GM21526 (cell line): ENCODE results near the gene SERPINB1.
A peak's percentile ranks its signal among the peaks of the same experiment; 100 is the strongest.
"Not testable (repeated sequence)": the region's sequence is repeated elsewhere in the genome, so short reads cannot be mapped to it uniquely, and the experiment has no call there.

Source experiments
- ATAC-seq: cut with Tn5 transposase; IDR thresholded peaks from one replicate; pipeline ENCODE4 v1.9.1; 2021; ENCODE audit warnings: moderate library complexity; ENCODE audit not compliant: unreplicated experiment, low FRiP score

The SERPINB1 gene

DNA sequence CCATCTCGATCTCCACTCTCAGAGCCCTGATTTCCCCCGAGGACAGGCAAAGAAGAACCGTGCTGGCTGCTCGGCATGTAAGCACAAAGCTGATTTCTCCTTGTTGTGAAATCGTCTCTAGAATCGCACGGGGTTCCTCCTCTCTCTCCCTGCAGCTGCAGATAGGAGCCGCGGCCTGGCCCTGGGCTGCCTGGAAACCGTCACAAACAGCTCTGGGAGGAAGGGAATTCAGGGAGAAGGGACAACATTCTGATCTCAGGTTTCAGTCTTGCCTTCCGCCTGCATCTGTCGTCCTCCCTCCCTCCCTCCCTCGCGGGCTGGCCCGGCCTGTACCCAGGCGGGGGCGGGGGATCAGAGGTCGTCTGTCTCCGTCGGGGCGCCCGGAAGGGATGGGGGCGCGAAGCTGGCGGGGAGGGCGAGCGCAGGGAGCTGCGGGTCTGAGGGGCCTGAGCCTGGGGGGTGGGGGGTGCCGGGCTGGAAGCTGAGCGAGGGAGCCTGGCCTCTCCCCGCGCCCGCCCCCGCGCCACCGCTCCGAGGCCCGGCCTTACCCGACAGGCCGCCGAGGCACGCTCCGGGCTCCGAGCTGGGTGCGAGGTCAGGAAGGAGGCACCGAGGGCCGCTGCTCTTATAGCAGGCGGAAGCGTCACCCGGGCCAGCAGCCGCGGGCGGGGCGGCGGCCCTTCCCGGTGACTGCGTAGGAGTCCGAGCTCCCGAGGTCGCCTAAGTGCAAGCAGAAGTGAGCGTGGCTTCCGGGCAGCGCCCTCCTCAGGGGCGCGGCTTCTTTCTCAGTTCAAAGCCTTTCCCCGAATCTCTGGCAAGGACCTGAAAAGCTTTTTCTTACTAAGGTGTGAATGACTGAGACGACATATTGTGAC, at the start of gene SERPINB1:
SERPINB1 (minus strand) TSS at position 600 of the 875 bp plus-strand sequence. CDS start 1,277 bp downstream, outside the sequence.
- peak; percentile 43 for ATAC-seq

DNA sequence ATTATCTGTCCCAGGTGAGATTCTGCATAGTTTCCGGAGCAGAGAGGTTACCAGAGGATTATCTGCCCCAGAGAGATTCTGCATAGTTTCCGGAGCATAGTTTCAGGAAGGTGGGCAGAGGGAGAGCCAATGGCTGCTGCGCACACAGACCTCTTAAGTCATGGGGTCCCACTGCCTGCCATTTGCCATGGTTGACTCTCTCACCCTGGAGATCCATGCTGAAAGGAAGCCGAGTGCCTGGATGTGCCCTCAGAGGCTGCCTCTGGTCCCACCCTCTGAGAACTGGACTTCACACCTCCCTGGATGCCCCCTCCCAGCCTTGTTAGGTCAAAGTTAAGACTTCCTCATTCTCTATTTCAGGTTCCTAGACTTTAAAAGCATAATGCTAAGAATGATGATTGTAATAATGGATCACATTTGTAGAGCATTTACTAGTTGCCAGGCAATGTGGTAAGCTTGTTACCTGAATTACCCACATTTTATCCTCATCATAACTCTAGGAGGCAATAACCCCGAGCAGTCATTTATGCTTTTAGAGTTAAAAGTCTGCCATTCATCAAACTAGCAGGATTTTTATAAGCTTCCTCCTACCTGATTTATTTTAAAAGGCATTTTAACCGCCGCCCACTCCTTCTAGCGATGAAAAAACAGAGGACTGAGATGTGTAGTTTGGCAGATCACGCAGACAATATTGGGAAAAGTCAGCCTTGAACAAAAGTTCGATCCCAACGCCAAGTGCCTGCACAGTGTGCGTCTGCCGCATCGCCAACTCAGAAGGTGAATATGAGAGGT, 49.5 kb upstream of the SERPINB1 start:
- no peak for ATAC-seq

DNA sequence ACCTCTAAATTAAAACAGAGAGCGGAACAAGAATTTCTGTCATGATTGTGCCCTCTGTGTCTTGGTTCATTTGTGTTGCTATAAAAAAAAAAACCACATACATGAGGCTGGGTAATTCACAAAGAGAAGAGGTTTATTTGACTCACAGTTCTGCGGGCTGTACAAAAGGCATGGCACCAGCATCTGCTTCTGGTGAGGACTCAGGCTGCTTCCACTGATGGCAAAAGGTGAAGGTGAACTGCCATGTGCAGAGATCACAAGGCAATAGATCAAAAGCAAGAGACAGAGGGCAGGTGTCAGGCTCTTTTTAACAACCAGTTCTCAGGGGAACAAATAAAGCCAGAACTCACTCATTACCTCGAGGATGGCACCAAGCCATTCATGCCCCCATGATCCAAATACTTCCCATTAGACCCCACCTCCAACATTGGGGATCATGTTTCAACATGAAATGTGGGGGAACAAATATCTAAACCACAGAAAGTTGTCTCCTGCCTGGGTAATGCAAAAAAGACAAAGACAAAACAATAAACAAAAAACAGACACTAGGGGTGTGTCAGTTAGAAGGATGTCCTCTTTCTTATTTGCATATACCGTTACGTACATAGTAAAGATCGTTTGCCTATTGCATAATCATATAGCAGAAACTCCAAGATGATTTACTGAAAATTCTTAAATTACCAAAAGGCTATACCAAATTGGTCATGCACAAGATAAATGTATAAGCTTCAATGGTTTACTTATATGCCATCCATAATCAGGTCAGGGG, 44.5 kb upstream of the SERPINB1 start:
- no peak for ATAC-seq

DNA sequence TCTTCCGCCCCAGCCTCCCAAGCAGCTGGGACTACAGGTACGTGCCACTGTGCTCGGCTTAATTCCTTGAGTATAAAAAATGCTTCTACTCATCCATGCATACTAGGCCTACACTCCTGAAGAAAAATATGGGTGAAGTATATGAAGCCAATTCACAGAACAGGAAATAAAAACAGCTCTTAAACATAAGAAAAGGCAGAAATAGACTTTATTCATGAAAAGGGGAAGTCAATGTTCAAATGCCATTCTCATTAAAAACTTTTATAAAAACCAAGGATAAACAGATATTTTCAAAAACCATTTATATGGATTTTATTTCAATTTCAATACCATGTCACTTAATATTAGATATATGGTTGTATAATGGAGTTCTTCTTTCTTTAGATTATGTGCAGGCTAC, 43.1 kb upstream of the SERPINB1 start:
- no peak for ATAC-seq

DNA sequence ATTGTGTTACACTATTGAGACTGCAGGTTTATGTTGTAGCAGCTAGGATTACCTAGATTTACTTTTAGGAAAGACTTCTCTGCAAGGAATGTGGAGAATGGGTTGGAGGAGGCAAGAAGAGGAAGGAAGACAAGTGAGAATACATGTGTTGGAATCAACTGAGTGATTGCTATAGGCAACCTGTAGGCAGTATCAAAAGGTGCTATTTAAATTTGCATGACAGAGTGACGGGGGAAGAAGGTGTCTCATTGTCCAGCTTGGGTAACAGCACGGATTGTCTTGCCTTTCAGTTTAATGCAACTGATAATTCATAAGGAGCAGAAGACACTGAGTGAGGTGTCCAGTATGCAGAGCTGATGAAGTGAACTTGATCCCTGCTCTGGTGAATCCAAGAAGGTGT, 42.0 kb upstream of the SERPINB1 start:
- ATAC-seq, result no peak

DNA sequence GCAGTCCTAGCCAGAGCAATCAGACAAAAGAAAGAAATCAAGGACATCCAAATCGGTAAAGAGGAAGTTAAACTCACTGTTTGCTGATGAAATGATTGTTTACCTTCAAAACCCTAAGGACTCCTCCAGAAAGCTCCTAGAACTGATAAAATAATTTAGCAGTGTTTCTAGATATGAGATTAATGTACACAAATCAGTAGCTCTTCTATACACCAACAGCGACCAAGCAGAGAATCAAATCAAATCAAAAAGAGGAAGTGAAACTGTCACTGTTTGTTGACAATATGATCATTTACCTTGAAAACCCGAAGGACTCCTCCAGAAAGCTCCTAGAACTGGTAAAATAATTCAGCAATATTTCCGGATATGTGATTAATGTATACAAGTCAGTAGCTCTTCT, 39.8 kb upstream of the SERPINB1 start:
- ATAC-seq, result no peak

DNA sequence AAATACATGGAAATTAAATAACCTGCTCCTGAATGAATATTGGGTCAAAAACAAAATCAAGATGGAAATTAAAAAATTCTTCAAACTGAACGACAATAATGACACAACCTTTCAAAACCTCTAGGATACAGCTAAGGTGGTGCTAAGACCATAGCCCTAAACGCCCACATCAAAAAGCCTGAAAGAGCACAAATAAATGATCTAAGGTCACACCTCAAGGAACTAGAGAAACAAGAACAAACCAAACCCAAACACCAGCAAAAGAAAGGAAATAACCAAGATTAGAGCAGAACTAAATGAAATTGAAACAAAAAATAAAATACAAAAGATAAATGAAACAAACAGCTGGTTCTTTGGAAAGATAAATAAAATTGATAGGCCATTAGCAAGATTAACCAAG, 38.5 kb upstream of the SERPINB1 start:
- ATAC-seq, result not testable (repeated sequence)

DNA sequence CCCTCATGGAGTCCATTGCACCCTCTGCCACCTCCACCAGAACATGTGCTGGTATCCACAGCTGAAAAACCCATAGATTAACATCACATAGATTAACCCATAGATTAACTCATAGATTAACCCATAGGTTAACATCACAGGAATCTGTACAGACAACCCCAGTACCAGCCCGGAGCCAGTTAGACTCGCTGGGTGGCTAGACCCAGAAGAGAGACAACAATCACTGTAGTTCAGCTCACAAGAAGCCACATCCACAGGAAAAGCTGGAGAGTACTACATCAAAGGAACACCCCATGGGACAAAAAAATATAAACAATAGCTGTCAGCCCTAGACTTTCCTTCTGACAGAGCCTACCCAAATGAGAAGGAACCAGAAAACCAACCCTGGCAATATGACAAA, 36.3 kb upstream of the SERPINB1 start:
- no peak for ATAC-seq

DNA sequence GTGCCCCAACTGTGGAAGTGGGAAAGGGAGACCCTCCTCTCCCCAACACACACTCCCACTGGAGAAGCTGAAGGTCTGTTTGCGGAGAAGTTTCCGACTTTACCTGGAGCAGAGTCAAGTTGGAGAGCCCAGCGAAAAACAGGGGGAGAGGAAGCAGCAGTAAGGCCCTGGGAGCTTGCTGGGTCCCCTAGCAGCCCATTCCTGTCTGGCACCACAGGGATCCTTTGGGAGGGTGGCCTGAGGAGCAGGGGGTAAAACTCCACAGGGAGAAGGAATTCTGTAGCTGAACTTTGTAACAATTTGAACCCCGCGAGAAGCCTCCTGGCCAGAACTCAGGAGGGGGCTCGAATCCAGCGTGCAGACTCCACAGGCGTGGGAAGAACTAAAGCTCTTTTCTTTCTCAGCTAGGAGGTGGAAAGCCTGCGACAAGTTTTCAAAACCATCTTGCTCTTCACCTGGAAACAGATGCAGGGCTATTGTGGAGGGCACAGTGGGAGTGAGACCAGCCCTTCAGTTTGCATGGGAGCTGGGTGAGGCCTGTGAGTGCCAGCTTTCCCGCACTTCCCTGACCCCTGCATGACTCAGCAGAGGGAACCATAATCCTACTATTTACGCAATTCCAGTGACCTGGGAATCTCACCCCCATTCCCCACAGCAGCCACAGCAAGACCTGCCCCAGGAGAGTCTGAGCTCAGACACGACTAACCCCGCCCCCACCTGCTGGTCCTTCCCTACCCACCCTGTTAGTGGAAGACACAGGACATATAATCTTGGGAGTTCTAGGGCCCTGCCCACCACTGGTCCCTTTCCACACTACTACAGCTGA, 35.6 kb upstream of the SERPINB1 start:
- no peak for ATAC-seq

DNA sequence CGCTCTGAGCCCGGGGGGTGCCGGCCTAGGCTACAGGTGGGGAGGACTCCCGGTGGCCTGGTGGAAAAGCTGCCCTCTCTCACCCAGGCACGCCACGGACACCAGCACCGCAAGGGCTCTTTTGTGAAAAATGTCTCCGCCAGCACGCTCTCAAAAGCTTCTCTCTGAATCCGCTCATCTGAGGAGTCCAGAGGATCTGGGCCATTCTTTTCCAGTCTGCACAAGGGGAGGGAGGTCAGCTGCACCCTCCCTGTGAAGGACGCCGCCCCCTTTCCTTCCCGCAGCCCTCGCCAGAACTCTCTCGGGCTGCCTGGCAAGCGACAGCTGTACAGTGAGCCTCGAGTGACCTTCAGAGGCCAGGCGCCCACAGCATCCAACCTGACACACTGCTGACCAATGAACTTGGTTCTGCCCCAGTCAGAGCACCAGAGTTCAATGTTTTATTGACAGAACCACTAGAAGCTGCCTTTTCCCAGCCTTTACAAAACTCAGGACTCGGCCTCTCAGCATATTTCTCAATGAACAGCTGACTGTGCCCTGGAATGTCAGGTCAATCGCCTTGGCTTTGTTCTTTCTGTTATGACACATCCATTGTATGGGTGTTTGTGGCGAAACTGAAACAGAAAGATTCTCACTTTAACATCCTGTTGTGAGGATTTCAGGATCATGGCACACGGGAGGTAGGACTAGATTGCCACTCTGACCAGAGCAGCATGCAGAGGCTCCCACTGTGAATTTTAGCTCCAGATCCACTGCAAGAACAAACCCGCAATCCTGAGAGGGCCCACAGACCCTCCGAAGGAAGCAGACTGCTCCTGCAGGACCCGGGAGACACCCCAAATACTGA, 34.8 kb upstream of the SERPINB1 start:
- no peak for ATAC-seq

DNA sequence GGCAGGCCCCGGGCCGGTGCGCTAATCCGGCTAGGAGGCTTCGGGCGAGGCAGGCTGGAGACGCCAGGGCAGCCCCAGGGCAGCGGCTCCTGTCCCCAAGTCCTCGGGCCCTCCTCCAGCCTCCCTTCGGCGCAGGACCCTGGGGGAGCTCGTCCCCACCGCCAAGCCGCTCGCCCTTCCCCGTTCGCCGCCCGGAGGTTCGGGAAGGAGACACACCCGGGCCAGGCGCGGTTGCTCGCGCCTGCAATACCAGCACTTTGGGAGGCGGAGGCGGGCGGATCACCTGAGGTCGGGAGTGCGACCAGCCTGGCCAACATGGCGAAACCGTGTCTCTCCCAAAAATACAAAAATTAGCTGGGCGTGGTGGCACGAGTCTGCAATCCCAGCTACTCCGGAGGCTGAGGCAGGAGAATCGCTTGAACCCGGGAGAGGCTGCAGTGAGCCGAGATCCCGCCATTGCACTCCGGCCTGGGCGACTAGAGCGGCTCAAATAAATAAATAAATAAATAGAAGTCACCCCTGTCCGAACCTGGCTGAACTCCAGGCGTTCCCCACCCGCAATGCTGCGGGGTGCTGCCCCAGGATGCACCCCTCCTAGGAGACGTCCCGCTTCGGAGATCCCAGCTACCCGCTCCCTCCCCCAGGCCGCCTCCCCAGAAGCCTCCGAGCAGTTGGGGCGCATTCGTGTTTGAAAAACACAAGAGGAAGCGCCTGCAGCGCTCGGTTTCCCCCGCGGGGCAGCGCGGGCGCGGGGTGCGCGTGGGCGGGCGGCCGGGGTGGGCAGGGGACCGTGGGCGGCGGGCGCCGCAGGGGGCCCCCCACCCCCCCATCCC, 33.9 kb upstream of the SERPINB1 start:
- no peak for ATAC-seq

DNA sequence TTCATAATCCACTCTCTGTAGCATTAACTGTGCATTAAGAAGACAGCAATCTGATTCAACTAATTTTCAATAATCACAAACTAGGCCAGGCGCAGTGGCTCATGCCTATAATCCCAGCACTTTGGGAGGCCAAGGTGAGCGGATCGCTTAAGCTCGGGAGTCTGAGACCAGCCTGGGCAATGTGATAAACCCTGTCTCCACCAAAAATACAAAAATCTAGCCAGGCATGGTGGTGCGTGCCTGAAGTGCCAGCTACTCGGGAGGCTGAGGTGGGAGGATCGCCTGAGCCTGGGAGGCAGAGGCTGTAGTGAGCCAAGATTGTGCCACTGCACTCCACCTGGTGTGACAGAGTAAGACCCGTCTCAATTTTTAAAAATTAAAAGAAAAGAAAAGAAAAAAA, 32.0 kb upstream of the SERPINB1 start:
- no peak for ATAC-seq

DNA sequence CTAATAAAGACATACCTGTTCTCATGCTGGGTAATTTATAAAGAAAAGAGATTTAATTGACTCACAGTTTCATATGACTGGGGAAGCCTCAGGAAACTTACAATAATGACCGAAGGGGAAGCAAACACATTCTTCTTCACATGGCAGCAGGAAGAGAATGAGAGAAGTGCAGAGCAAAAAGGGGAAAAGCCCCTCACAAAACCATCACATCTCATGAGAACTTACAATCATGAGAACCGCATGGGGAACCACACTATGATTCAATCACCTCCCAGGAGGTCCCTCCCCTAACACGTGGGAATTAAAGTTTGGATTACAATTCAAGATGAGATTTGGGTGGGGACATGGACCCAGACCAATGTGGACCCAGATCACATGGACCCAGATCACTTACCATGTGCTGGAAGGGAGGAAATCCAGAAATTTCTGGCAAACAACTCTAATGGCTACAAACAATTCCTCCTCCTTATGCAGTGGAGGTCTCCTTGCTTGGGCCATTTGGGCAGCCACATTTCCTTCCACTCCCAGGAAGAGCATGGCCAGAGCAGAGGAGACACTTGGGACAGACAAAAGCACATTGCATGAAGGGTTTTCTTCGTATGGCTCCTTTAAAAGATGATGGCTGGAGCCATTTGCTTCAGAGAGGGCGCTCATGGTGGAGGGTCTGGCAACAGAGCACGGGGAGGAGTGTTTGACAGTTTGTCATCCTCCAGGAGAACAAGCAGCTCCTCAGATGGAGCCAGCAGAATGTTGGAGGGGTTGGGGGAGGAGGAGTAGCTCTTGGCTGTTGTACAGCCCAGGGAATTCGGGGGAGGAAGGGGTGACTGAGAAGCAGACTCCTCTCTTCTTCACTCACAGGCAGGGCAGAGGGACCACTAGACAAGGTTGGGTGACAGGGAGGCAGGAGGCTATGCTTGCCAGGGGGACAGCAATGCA, 31.0 kb upstream of the SERPINB1 start:
- no peak for ATAC-seq

DNA sequence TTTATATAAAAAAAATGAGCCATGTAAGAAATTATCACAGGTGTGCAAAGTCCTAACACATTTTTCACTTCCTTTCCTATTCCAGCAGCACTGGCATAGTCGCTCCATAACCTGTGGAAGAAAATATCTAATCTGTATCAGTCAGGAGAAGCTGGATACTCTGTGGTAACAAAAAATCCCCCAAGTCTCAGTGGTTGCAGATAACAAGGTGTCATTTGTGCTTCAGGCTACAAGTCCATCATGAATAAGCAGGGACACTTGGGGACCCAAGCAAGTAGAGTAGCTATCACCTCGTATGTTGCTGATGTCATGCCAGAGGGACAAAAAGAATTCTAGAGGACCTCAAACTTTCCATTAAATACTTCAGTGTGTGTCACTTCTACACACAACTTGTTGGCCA, 30.3 kb upstream of the SERPINB1 start:
- no peak for ATAC-seq

DNA sequence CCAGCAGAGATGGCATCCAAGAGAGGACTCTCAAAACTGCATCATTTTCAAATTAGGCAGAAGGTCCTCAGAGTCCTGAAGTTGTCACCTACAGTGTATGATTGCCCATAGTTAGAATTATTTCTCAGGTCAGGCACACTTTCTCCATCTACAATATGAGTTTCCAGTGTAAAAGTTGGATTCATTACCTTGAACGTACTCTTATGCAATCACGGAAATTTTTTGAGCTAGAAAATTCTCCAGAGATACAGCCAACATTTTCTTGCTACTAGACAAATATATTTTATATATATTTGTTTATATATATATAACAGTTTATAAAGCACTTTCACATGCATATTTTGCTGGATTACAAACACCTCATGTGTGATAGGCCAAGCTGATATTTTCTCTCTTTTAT, 29.4 kb upstream of the SERPINB1 start:
- no peak for ATAC-seq

DNA sequence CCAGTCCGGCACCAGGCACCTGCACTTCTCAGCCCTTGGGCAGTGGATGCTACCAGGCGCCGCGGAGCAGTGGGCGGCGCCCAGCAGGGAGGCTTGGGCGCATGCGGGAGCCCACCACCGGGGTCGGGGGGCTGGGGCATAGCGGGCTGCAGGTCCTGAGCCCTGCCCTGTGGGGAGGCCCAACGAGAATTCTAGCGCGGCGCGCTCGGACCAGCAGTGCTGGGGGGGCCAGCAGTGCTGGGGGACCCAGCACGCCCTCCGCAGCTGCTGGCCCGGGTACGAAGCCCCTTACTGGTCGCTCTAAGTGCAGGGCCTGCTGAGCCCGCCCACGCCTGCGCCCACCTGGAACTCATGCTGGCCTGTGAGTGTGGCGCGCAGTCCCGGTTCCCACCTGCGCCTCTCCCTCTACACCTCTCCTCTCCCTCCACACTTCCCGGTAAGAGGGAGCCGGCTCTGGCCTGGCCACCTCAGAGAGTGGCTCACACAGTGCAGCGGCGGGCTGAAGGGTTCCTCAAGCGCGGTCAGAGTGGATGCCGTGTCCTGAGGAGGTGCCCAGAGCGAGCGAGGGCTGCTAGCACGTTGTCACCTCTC, 28.5 kb upstream of the SERPINB1 start:
- no peak for ATAC-seq

DNA sequence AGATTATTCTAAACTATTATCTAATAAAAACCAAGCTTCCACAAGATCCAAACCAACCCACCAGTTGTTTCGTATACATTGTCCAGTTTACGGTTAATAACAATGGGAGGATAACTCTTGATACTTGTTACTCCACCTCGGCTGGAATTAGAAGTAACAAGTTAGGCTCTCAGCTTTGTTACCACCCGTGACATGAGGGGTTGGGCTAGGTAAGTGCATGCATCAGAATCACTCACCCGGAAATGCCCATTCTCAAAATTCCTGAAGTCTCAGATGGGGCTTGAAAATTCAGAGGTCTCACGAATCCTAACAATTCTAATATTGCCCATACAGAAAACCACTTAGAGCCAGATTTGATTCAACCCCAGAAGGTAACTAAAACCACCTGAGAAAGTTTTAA, 27.0 kb upstream of the SERPINB1 start:
- no peak for ATAC-seq
